HCT116 (cell line): Measurements from ENCODE around the gene TNIK.

Source experiments
- EGR1 ChIP-seq: IDR thresholded peaks from 2 replicates; pipeline ENCODE4 v1.6.1; 2012; ENCODE audit warnings: low read depth
- JUND ChIP-seq: IDR thresholded peaks from 2 replicates; pipeline ENCODE4 v1.6.1; 2012
- MAX ChIP-seq: IDR thresholded peaks from 2 replicates; pipeline ENCODE4 v1.6.1; 2012
- POLR2A ChIP-seq: IDR thresholded peaks from 2 replicates; pipeline ENCODE4 v1.7.0; 2011; ENCODE audit warnings: borderline replicate concordance; ENCODE audit not compliant: insufficient read depth, insufficient read length; ENCODE audit errors: extremely low read depth
- RAD21 ChIP-seq: IDR thresholded peaks from 2 replicates; pipeline ENCODE4 v1.6.1; 2012; ENCODE audit warnings: low read depth, mild to moderate bottlenecking
- TF ChIP-seq, protein P1 (sequence below), 3 experiments: fragments of 200-600 bp in 1 of 3; sonication (generic) in 1 of 3; IDR thresholded peaks in 2 of 3; conservative IDR thresholded peaks in 1 of 3; 2 replicates each; pipeline ENCODE4 v1.5.1; 2012 to 2017; ENCODE audit warnings: low read depth in 2 of 3, low read length in 2 of 3, antibody characterized with exemption in 1 of 3, borderline replicate concordance in 1 of 3, control low read depth in 1 of 3, mild to moderate bottlenecking in 1 of 3, mixed read lengths in 1 of 3, mixed run types in 1 of 3, moderate library complexity in 1 of 3; ENCODE audit not compliant: insufficient read depth in 1 of 3

DNA sequence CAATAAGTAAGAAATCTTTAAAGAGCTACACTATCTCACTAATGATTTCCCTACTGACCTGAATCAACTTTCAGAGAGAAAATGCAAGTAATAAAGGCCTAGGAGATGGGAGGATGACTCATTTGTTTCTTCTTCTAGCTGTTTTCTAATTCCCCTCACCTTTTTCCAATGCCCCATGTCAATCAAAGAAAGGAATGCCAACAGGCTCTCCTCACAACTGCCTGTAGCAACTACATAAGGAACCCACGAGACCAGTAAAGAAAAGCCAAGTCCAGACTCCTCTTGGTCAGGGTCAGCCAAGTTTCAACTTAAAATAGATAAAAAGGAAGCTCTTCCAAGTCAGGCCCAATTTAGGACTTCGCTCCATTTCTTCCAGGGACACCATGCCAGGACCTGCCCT is 201.9 kb downstream of the TNIK start:
- no peak for TF ChIP-seq MAX
- TF ChIP-seq, protein P1, sequence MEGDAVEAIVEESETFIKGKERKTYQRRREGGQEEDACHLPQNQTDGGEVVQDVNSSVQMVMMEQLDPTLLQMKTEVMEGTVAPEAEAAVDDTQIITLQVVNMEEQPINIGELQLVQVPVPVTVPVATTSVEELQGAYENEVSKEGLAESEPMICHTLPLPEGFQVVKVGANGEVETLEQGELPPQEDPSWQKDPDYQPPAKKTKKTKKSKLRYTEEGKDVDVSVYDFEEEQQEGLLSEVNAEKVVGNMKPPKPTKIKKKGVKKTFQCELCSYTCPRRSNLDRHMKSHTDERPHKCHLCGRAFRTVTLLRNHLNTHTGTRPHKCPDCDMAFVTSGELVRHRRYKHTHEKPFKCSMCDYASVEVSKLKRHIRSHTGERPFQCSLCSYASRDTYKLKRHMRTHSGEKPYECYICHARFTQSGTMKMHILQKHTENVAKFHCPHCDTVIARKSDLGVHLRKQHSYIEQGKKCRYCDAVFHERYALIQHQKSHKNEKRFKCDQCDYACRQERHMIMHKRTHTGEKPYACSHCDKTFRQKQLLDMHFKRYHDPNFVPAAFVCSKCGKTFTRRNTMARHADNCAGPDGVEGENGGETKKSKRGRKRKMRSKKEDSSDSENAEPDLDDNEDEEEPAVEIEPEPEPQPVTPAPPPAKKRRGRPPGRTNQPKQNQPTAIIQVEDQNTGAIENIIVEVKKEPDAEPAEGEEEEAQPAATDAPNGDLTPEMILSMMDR (IDR thresholded peaks at IDR 0.05 in 2 of 3, conservative IDR thresholded peaks at IDR 0.05 in 1 of 3; ENCODE audit: borderline replicate concordance in 1 of 3, insufficient read depth in 1 of 3, low read depth in 2 of 3, low read length in 2 of 3) = no peak
- TF ChIP-seq EGR1 = no peak
- TF ChIP-seq POLR2A = no peak
- peak; percentile 45; the same call in 1 of the 2 replicates for TF ChIP-seq JUND
- TF ChIP-seq RAD21 = no peak
